Fibroblast of skin of scalp (primary cell): ENCODE measurements around the gene CENPX.

ENCODE experiments used
- DNase-seq: peaks from one replicate; pipeline ENCODE4 v3.0.0-alpha.2; 2013

Gene CENPX

DNA sequence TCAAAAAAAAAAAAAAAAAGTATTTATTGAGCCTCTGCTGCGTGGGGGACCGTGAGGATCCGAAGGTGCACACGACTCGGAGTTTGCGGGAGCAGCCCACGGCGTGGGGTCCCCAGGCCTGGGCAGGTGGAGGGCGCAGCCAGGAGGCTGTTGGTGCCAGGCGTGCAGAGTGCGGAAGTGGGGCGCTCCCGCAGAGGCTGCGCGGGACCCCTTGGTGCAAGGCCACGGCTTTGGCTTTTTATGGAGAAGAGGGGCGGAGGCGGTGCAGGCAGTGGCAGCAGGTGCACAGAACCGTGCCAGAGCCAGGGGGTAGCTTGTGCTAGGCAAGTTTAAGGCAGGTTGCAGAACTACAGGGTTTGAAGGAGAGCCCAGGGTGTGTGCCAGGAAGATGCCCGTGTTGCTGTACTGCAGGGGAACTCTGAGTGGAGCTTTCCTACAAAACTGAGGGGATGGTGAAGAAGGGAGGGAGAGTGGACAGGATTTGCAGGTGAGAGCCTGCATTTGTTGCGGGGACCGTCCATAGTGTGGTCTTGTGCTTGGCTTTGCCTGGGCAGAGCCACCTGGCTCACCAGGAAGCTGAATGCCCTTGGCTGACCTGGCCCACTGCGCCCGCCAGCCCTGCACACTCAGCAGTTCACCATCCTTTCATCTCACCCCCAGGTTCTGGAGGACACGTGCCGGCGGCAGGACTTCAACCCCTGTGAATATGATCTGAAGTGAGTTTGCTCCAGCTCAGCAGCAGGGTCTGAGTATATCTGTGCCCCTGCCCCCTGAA is 44.0 kb downstream of the CENPX start:
- DNase-seq = no peak

DNA sequence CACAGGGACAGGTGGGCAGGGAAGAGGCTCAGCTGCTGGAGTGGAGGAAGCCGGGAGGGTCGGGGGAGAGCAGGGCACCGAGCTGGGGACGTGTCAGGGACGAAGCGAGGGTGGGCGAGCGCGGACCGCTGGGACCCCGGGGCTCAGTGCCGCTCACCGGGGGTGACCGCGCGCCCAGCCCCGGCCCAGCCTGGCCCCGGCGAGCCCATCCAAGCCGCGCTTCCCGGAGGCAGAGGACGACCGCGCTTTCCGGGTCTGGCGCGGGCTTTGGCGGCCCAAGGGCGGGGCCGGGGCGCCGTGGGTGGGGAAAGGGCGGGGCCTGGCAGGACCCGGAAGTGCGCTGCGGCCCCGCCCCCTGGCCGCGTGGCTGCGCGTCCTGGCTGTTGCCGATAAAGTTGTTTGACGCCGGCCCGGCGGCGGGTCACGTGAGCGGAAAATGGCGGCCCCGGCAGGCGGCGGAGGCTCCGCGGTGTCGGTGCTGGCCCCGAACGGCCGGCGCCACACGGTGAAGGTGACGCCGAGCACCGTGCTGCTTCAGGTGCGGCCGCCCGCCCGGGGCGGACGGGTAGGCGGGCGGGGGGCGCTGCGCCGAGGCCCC is 45.4 kb downstream of the CENPX start, which contains the start of gene ASPSCR1:
Gene ASPSCR1, plus strand, starts transcription at position 419 of the 598 bp plus-strand sequence. Its CDS starts 18 bp downstream, at position 437.
- peak; percentile 93 for DNase-seq

DNA sequence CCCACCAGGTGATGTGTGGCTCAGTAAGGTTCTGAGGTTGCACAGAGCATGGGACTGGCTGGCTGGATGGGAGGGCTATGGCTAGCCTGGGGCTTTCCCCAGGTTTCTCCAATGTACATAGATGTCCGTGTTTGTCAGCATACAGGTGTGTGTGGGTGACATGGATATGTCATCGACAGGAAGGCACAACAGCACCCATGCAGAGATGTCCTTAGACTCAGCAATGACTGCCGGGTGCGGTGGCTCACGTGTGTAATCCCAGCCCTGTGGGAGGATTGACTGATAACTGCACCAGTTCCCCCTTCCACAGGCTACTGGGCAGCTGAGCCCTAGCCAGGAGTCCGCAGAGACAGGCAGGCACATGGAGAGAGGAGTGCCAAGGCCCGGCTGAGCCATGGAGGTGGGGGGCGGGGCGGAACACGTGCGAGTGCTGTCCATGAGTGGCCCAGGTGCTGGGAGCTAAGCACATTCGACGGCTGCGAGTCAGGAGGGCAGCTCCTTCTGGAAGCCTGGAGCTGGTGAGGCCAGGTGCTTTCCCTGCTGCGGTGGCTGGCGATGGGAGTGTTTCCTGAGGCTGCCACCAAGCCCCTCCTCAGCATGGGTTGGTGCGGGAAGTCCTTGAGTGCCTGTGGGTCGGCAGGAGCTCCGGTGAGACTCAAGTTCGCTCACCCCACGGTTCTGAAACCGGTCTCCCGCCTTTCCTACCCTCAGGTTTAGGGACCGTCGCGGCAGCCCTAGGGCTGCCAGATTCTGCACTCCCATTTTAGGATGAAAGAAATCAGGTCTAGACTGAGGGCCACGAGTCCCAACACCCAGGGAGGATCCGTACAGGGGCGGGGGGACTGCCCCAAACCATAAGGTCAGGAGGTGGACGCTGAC is 46.1 kb downstream of the CENPX start:
- no peak for DNase-seq

DNA sequence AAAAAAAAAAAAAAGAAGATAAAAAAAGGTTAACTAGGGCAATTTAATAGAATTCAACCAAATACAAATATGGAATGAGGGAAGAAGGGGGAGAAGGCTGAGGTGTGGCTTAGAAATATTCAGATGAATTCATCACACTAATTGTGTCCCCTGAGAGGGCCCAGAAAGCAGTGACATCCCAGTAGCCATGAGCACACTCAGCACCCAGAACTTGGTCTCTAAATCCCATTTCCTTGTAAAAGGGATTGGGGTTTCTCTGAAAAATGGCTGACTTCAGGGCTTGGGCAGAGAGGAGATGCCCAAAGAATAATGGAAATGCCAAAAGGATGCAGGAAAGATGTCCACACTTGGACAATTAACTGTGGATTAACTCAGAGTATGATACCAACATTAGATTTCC is 49.2 kb downstream of the CENPX start:
- no peak for DNase-seq

DNA sequence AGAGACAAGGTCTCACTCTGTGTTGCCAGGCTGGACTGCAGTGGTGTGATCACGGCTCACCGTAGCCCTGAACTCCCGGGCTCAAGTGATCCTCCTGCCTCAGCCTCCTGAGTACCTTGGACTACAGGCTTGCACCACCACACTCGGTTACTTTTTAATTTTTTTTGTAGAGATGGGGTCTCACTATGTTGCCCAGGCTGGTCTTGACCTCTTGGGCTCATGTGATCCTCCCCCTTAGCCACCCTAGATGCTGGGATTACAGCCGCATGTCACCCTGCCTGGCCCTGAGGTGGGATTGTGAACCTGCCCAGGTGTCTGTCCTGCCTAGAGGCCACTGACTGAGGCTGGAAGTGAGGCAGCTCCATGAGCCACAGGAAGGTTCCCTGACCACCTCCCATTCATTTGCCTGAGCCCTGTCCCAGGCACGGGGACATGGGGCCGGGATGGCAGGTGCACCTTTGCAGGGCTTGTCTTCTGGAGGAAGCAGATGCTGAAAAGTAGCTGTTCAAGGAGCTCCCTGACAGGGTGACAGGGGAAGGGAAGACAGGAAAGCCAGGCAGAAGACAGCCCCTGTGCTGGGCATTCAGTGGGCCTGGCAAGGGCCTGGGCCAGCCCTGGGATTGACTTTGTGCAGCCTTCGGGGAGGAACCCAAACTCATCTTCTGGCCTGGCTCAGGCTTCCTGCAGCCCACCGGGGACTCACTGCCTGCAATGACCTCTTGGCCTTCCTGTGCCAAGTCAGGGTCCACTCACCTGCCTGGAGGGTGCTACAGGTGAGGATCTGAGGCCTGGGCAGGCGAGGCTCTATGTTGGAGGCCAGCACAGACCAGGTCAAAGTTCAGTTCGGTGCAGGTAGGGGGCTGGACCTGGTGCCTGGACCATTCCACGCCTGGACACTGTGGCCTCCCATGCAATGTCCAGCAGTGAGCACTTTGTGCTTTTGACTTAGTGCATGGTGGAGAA is 53.5 kb downstream of the CENPX start:
- no peak for DNase-seq
